Measurements from ENCODE around the gene TRAF5.
A peak's percentile ranks its signal among the peaks of the same experiment; 100 is the strongest.

TRAF5 gene

GRCh38 chr1:211328084-211328694 lies 1.6 kb downstream of the TRAF5 start:
- DNase-seq = no peak

- no peak for DNase-seq
These were observed 2.3 kb downstream of the TRAF5 start for GRCh38 chr1:211328866-211329475.

GRCh38 chr1:211329764-211330201 lies 3.1 kb downstream of the TRAF5 start:
- no peak for DNase-seq

GRCh38 chr1:211330282-211330936 lies 3.8 kb downstream of the TRAF5 start:
- DNase-seq = no peak

GRCh38 chr1:211331011-211331709 lies 4.5 kb downstream of the TRAF5 start:
- DNase-seq = no peak

GRCh38 chr1:211332036-211332616 lies 5.5 kb downstream of the TRAF5 start:
- DNase-seq = peak; percentile 34

- no peak for DNase-seq
These were observed 6.2 kb downstream of the TRAF5 start for GRCh38 chr1:211332830-211333229.

- DNase-seq = no peak
These were observed 7.3 kb downstream of the TRAF5 start for GRCh38 chr1:211333906-211334305.

- DNase-seq = no peak
These were observed 8.4 kb downstream of the TRAF5 start for GRCh38 chr1:211334986-211335385.

- no peak for DNase-seq
These were observed 9.0 kb downstream of the TRAF5 start for GRCh38 chr1:211335522-211336157.

GRCh38 chr1:211336161-211336560 lies 9.5 kb downstream of the TRAF5 start:
- no peak for DNase-seq

GRCh38 chr1:211336775-211337174 lies 10.1 kb downstream of the TRAF5 start:
- DNase-seq = no peak

GRCh38 chr1:211337430-211338223 lies 11.0 kb downstream of the TRAF5 start:
- no peak for DNase-seq

- DNase-seq = no peak
These were observed 11.6 kb downstream of the TRAF5 start for GRCh38 chr1:211338224-211338620.

- DNase-seq = no peak
These were observed 13.0 kb downstream of the TRAF5 start for GRCh38 chr1:211339631-211340041.

GRCh38 chr1:211340622-211341507 lies 14.2 kb downstream of the TRAF5 start:
- no peak for DNase-seq

GRCh38 chr1:211341999-211342398 lies 15.4 kb downstream of the TRAF5 start:
- no peak for DNase-seq

- no peak for DNase-seq
These were observed 17.0 kb downstream of the TRAF5 start for GRCh38 chr1:211343607-211344006.

- no peak for DNase-seq
These were observed 17.6 kb downstream of the TRAF5 start for GRCh38 chr1:211344152-211344618.

GRCh38 chr1:211345719-211346118 lies 19.1 kb downstream of the TRAF5 start:
- no peak for DNase-seq

Data from NCI-H2227 treated with DMSO at 0.1 percent for 48 hours (cell line).